ENCODE results near the gene RAB4A.
A peak's percentile ranks its signal among the peaks of the same experiment; 100 is the strongest.

RAB4A gene

GRCh38 chr1:229253151-229253974 is 17.5 kb upstream of the RAB4A start:
- no peak for TF ChIP-seq POLR2A (IDR thresholded peaks at IDR 0.05; ENCODE audit: low read depth, low read length)
- no peak for FAIRE-seq
- DNase-seq (ENCODE audit: insufficient read length, low spot score): no peak

- DNase-seq (ENCODE audit: insufficient read length, low spot score): no peak
- FAIRE-seq: no peak
- TF ChIP-seq POLR2A (IDR thresholded peaks at IDR 0.05; ENCODE audit: low read depth, low read length): no peak
Observed at GRCh38 chr1:229254910-229255541, 15.9 kb upstream of the RAB4A start.

- DNase-seq (ENCODE audit: insufficient read length, low spot score): peak; percentile 50
- no peak for FAIRE-seq
- no peak for TF ChIP-seq POLR2A (IDR thresholded peaks at IDR 0.05; ENCODE audit: low read depth, low read length)
Observed at GRCh38 chr1:229258031-229258756, 12.7 kb upstream of the RAB4A start.

GRCh38 chr1:229258757-229259060 is 12.2 kb upstream of the RAB4A start:
- FAIRE-seq (no peak), DNase-seq (ENCODE audit: insufficient read length, low spot score) (no peak)
- no peak for TF ChIP-seq POLR2A (IDR thresholded peaks at IDR 0.05; ENCODE audit: low read depth, low read length)

- TF ChIP-seq POLR2A (IDR thresholded peaks at IDR 0.05; ENCODE audit: low read depth, low read length): no peak
- FAIRE-seq: no peak
- no peak for DNase-seq (ENCODE audit: insufficient read length, low spot score)
Observed at GRCh38 chr1:229260297-229260696, 10.6 kb upstream of the RAB4A start.

- DNase-seq (ENCODE audit: insufficient read length, low spot score) (no peak), FAIRE-seq (no peak)
- TF ChIP-seq POLR2A (IDR thresholded peaks at IDR 0.05; ENCODE audit: low read depth, low read length): no peak
Observed at GRCh38 chr1:229262239-229262638, 8.7 kb upstream of the RAB4A start.

- FAIRE-seq (no peak), DNase-seq (ENCODE audit: insufficient read length, low spot score) (no peak)
- no peak for TF ChIP-seq POLR2A (IDR thresholded peaks at IDR 0.05; ENCODE audit: low read depth, low read length)
Observed at GRCh38 chr1:229263254-229263653, 7.7 kb upstream of the RAB4A start.

- DNase-seq (ENCODE audit: insufficient read length, low spot score) (no peak), FAIRE-seq (no peak)
- TF ChIP-seq POLR2A (IDR thresholded peaks at IDR 0.05; ENCODE audit: low read depth, low read length): no peak
Observed at GRCh38 chr1:229264068-229264467, 6.8 kb upstream of the RAB4A start.

- FAIRE-seq: no peak
- no peak for DNase-seq (ENCODE audit: insufficient read length, low spot score)
Observed at GRCh38 chr1:229264487-229264886, 6.4 kb upstream of the RAB4A start.

GRCh38 chr1:229266274-229266673 is 4.6 kb upstream of the RAB4A start:
- FAIRE-seq (no peak), DNase-seq (ENCODE audit: insufficient read length, low spot score) (no peak)

More at GRCh38 chr1:229264487-229264886, 6.4 kb upstream of the RAB4A start:
- no peak for TF ChIP-seq POLR2A (IDR thresholded peaks at IDR 0.05; ENCODE audit: low read depth, low read length)

GRCh38 chr1:229266832-229267500 is 3.9 kb upstream of the RAB4A start:
- TF ChIP-seq POLR2A (IDR thresholded peaks at IDR 0.05; ENCODE audit: low read depth, low read length): no peak
- DNase-seq (ENCODE audit: insufficient read length, low spot score): no peak
- FAIRE-seq: no peak

More at GRCh38 chr1:229266274-229266673, 4.6 kb upstream of the RAB4A start:
- no peak for TF ChIP-seq POLR2A (IDR thresholded peaks at IDR 0.05; ENCODE audit: low read depth, low read length)

GRCh38 chr1:229268505-229268904 is 2.4 kb upstream of the RAB4A start:
- no peak for TF ChIP-seq POLR2A (IDR thresholded peaks at IDR 0.05; ENCODE audit: low read depth, low read length)
- no peak for DNase-seq (ENCODE audit: insufficient read length, low spot score)
- no peak for FAIRE-seq

- no peak for TF ChIP-seq POLR2A (IDR thresholded peaks at IDR 0.05; ENCODE audit: low read depth, low read length)
- no peak for FAIRE-seq
- DNase-seq (ENCODE audit: insufficient read length, low spot score): no peak
Observed at GRCh38 chr1:229271448-229272159, 693 bp downstream of the RAB4A start.

All from H54 (cell line).